ENCODE data around the gene SSBP3.

SSBP3 gene

GRCh38 chr1:54327386-54328065 is 78.7 kb downstream of the SSBP3 start:
- no peak for TF ChIP-seq CTCF (IDR thresholded peaks at IDR 0.05; ENCODE audit: extremely low read depth, insufficient read depth, missing control alignments)
- in situ Hi-C loops (cut with MboI; ENCODE audit: low pct_unique_long_range_greater_than_20kb, low sequenced_read_pairs, unreplicated experiment): no loop called here
- DNase-seq (ENCODE audit: low spot score): peak; percentile 40

- DNase-seq (ENCODE audit: low spot score): no peak
- no peak for TF ChIP-seq CTCF (IDR thresholded peaks at IDR 0.05; ENCODE audit: extremely low read depth, insufficient read depth, missing control alignments)
- in situ Hi-C loops (cut with MboI; ENCODE audit: low pct_unique_long_range_greater_than_20kb, low sequenced_read_pairs, unreplicated experiment): no loop called here
Measured at GRCh38 chr1:54326543-54327385, 79.4 kb downstream of the SSBP3 start.

- no peak for DNase-seq (ENCODE audit: low spot score)
- no peak for TF ChIP-seq CTCF (IDR thresholded peaks at IDR 0.05; ENCODE audit: extremely low read depth, insufficient read depth, missing control alignments)
- in situ Hi-C loops (cut with MboI; ENCODE audit: low pct_unique_long_range_greater_than_20kb, low sequenced_read_pairs, unreplicated experiment): no loop called here
Measured at GRCh38 chr1:54325703-54326461, 80.3 kb downstream of the SSBP3 start.

- TF ChIP-seq CTCF (IDR thresholded peaks at IDR 0.05; ENCODE audit: extremely low read depth, insufficient read depth, missing control alignments): no peak
- DNase-seq (ENCODE audit: low spot score): no peak
- in situ Hi-C loops (cut with MboI; ENCODE audit: low pct_unique_long_range_greater_than_20kb, low sequenced_read_pairs, unreplicated experiment): no loop called here
Measured at GRCh38 chr1:54325284-54325683, 80.9 kb downstream of the SSBP3 start.

GRCh38 chr1:54324251-54325140 is 81.7 kb downstream of the SSBP3 start:
- no peak for TF ChIP-seq CTCF (IDR thresholded peaks at IDR 0.05; ENCODE audit: extremely low read depth, insufficient read depth, missing control alignments)
- in situ Hi-C loops (cut with MboI; ENCODE audit: low pct_unique_long_range_greater_than_20kb, low sequenced_read_pairs, unreplicated experiment): no loop called here
- no peak for DNase-seq (ENCODE audit: low spot score)

- no peak for TF ChIP-seq CTCF (IDR thresholded peaks at IDR 0.05; ENCODE audit: extremely low read depth, insufficient read depth, missing control alignments)
- no peak for DNase-seq (ENCODE audit: low spot score)
- in situ Hi-C loops (cut with MboI; ENCODE audit: low pct_unique_long_range_greater_than_20kb, low sequenced_read_pairs, unreplicated experiment): no loop called here
Measured at GRCh38 chr1:54323921-54324250, 82.3 kb downstream of the SSBP3 start.

Data from GM13977 (cell line).